GM21515 (cell line): Measurements from ENCODE around the gene ESYT3.
"Not testable (repeated sequence)": the region's sequence is repeated elsewhere in the genome, so short reads cannot be mapped to it uniquely, and the experiment has no call there.

Experiments used
- ATAC-seq: cut with Tn5 transposase; IDR thresholded peaks from one replicate; pipeline ENCODE4 v1.9.1; 2021; ENCODE audit not compliant: unreplicated experiment

Gene ESYT3

GRCh38 chr3:138484672-138485071 lies 50.3 kb downstream of the ESYT3 start:
- ATAC-seq = not testable (repeated sequence)

GRCh38 chr3:138486580-138486979 lies 52.2 kb downstream of the ESYT3 start:
- not testable (repeated sequence) for ATAC-seq

- no peak for ATAC-seq
Measured at GRCh38 chr3:138491971-138492370, 57.6 kb downstream of the ESYT3 start.

GRCh38 chr3:138492980-138493675 lies 58.7 kb downstream of the ESYT3 start:
- ATAC-seq = no peak

- no peak for ATAC-seq
Measured at GRCh38 chr3:138493804-138494606, 59.6 kb downstream of the ESYT3 start.

GRCh38 chr3:138494607-138494929 lies 60.2 kb downstream of the ESYT3 start:
- ATAC-seq = no peak

GRCh38 chr3:138495638-138496037 lies 61.2 kb downstream of the ESYT3 start:
- not testable (repeated sequence) for ATAC-seq

GRCh38 chr3:138496436-138496835 lies 62.0 kb downstream of the ESYT3 start:
- ATAC-seq = no peak

GRCh38 chr3:138497021-138497420 lies 62.6 kb downstream of the ESYT3 start:
- no peak for ATAC-seq

- no peak for ATAC-seq
Measured at GRCh38 chr3:138497851-138498250, 63.4 kb downstream of the ESYT3 start.

- ATAC-seq = no peak
Measured at GRCh38 chr3:138498991-138499390, 64.6 kb downstream of the ESYT3 start.

GRCh38 chr3:138507524-138507923 lies 73.1 kb downstream of the ESYT3 start:
- no peak for ATAC-seq

GRCh38 chr3:138509586-138509985 lies 75.2 kb downstream of the ESYT3 start:
- ATAC-seq = no peak

- no peak for ATAC-seq
Measured at GRCh38 chr3:138511945-138512344, 77.5 kb downstream of the ESYT3 start.

- peak; percentile 78 for ATAC-seq
Measured at GRCh38 chr3:138513090-138513843, 78.9 kb downstream of the ESYT3 start.

GRCh38 chr3:138521445-138521844 lies 87.0 kb downstream of the ESYT3 start:
- not testable (repeated sequence) for ATAC-seq
